HG03460 (cell line): ENCODE data around the gene MFN1.

Source experiments
- ATAC-seq: cut with Tn5 transposase; IDR thresholded peaks from one replicate; pipeline ENCODE4 v1.9.1; 2021; ENCODE audit not compliant: unreplicated experiment

Gene MFN1

GRCh38 chr3:179428876-179429548 is 81.5 kb downstream of the MFN1 start:
- no peak for ATAC-seq

GRCh38 chr3:179430277-179430870 is 82.9 kb downstream of the MFN1 start:
- ATAC-seq: no peak

DNA sequence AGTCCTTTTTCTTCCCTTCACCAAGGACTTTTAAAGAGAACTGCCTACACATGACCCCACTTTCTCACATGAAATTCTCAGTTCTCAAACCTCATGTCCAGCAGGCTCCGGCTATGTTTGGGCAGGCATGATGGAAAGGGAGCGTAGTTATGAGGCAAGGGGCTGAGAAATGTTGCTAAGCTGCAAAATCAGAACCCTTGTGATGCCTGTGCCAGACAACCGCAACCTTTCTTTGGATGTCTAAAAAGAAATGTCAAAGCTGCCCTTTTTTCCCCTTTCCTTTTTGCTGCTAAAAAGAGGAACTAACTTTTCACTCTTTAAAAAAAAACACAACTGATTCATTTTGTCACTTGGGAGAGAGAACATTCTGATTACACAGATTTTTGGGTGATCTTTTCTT is 84.5 kb downstream of the MFN1 start:
- ATAC-seq: peak; percentile 60

DNA sequence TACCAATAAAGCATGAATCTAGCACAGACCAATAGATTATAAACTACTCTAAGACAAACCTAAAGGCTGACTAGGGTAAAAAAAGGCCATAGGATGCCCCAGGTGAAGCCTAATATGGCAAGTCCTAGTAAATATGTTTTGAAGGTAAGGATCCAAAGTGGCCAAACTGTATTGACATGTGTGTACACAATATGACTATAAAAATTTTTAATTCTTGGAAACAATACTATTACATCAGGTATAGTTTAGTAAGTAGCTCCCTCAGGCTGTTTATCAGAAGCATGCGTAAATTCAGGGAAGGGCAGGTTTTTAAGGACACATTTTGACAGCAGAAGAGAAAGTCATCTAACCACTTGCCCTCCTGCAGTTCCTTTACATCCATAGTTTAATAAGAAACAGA is 84.9 kb downstream of the MFN1 start:
- ATAC-seq: no peak

- no peak for ATAC-seq
Measured at GRCh38 chr3:179436517-179436916, 89.0 kb downstream of the MFN1 start.

GRCh38 chr3:179438841-179439240 is 91.3 kb downstream of the MFN1 start:
- ATAC-seq: peak; percentile 95
